AG09319 (cell line): ENCODE measurements around the gene AMIGO1.

Experiments used
- DNase-seq: peaks from one replicate; pipeline ENCODE4 v3.0.0-alpha.2; 2010; ENCODE audit warnings: low read depth; ENCODE audit errors: extremely low read depth
- TF ChIP-seq, protein P1 (sequence below): IDR thresholded peaks from 2 replicates; pipeline ENCODE4 v1.5.1; 2011; ENCODE audit warnings: low read depth, mild to moderate bottlenecking, inconsistent platforms, low read length, moderate library complexity

Gene AMIGO1

GRCh38 chr1:109488201-109488600 is 21.3 kb downstream of the AMIGO1 start:
- TF ChIP-seq, protein P1, sequence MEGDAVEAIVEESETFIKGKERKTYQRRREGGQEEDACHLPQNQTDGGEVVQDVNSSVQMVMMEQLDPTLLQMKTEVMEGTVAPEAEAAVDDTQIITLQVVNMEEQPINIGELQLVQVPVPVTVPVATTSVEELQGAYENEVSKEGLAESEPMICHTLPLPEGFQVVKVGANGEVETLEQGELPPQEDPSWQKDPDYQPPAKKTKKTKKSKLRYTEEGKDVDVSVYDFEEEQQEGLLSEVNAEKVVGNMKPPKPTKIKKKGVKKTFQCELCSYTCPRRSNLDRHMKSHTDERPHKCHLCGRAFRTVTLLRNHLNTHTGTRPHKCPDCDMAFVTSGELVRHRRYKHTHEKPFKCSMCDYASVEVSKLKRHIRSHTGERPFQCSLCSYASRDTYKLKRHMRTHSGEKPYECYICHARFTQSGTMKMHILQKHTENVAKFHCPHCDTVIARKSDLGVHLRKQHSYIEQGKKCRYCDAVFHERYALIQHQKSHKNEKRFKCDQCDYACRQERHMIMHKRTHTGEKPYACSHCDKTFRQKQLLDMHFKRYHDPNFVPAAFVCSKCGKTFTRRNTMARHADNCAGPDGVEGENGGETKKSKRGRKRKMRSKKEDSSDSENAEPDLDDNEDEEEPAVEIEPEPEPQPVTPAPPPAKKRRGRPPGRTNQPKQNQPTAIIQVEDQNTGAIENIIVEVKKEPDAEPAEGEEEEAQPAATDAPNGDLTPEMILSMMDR: no peak
- no peak for DNase-seq

- no peak for DNase-seq
- TF ChIP-seq, protein P1: no peak
Measured at GRCh38 chr1:109487261-109487660, 22.3 kb downstream of the AMIGO1 start.

GRCh38 chr1:109485001-109485400 is 24.5 kb downstream of the AMIGO1 start:
- no peak for DNase-seq
- TF ChIP-seq, protein P1: no peak

DNA sequence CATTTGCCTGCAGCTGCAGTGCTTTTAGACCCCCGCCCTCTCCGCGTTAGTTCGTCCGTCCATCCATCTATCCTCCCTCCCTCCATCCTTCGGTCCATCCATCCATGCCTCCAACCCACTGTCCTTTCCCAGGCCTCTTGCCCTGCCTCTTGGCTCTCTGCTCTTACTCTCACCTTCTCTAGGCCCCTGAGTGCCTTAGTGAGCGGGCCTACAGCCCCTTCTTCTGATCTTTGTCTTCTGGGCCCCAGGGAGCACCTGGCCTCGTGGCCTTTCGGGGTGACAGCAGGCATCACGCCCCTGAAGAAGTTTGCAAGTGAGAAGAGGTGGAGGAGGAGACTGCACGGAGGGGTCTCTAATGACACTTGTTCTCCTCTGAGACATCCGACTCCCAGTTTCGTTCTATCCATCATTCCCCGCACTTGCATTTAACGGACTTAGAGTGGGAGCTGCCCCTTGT is 25.0 kb downstream of the AMIGO1 start:
- no peak for DNase-seq
- TF ChIP-seq, protein P1: no peak

DNA sequence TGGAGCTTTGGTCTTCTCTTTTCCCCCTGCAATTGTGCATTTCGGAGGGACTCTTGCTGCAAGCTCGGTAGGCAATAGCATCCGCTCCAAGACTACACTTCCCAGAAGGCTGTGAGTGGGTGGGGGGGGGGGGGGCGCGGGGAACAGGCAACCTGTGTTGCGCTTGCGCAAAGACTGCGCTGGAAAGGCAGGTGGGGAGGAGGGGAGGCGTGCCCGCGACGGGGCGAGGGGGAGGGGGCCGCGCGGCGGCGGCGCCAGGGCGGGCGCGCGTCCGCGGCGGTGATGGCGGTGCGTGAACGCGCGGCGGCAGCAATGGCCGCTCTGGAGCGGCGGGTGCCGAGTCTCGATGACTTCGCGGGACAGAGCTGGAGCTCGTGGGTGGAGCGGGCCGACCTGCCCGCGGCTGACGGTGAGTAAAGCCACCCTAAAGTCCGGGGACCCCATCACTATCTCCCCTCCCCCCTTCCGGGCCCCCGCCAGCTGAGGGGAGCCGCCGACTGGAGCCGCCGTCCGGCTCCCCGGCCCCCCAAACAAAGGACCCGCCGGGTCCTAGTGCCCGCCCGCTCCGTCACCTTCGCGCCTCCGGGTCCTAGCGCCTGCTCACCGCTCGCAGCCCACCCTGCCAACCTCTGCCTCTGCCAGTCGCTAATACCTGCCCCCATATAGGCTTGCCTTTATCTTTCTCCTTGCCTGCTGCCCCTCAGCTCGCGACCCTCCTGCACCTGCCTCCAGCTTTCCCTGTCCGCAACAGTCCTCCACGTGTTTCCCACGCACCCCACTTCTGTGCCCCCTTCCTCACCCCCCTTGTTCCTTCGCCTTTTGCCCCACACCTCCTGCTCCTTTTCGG is 25.6 kb downstream of the AMIGO1 start, which contains the start of gene ATXN7L2:
Gene ATXN7L2 (plus strand): TSS at position 234 of the 847 bp plus-strand sequence. CDS start 49 bp downstream, at position 283.
- TF ChIP-seq, protein P1: no peak
- DNase-seq: peak; percentile 79

DNA sequence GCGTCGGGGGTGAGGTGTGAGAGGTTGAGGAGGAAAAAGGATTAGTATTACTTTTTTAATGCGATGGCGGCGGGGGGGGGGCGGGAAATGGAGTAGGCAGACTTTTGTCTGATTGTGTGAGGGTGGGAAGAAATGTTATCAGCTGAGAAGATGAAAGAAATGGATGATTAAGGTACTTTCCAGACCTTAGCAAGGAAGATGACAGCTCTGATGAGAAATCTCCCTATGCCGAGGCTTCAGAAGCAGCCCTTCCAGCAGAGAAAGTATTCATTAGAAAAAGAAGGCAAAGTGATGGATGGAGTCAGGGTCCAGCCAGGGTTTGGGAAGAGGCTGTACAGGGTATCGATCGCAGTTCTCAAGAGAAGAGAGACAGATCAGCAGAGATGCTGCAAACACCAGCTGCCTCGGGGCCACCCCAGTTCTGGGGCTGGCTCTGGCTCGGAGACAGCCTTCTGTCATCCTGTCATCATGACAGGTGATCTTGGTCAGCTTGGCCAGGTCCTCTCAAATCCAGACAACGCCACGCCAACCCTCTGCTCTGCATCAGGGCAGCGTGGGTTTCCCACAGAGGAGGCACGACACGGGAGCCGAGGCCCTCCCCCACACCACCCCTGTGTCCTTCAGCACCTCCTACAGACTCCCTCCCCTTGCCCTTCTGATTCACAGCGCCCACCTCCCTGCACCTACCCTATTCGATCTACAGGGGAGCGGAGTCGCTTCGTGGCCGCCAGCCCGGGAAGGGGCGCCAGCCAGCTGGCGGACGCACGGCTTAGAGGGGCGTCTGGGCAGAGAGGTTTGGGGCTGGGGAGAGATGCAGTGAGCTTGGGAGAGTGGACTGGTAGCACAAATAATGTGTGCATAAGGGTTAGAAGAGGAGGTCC is 26.5 kb downstream of the AMIGO1 start:
- DNase-seq: no peak
- TF ChIP-seq, protein P1: no peak
